Panc1 (cell line): ENCODE results near the gene CRYBG1. TPM values are rescaled to one million over a fixed set of nuclear protein-coding genes. Genes with fewer than 3 reads are reported as not detected.

Experiments
- ATAC-seq: fragments of 200-7000 bp; cut with Tn5 transposase; 2 replicates; pipeline ENCODE4 v1.9.1; 2020; ENCODE audit warnings: mild to moderate bottlenecking, moderate library complexity
- BruUV-seq: library from RNA; stranded (reverse); fragments of 400-500 nt; replicated peaks from 2 replicates; lab custom pipeline; 2021; lab: Mats Ljungman, UMichigan
- CTCF ChIA-PET: fragments of 300-600 bp; sonication (Branson Sonifier 250); formaldehyde crosslinking; loops from one replicate; lab custom pipeline; 2022; ENCODE audit warnings: antibody characterized with exemption; lab: Charles Lee
- POLR2A ChIA-PET: fragments of 300-600 bp; sonication (Branson Sonifier 250); formaldehyde crosslinking; loops from one replicate; lab custom pipeline; 2022; ENCODE audit warnings: antibody characterized with exemption; lab: Charles Lee
- DNase-seq: peaks from one replicate; pipeline ENCODE4 v3.0.0-alpha.2; 2010; ENCODE audit warnings: low read depth, low spot score
- H3K27ac ChIP-seq: 2 replicates; pipeline ENCODE4 v1.5.1; 2011; ENCODE audit warnings: mild to moderate bottlenecking, low read length, inconsistent platforms
- H3K27me3 ChIP-seq: fragments of 200-500 bp; sonication (Bioruptor generic); 2 replicates; pipeline ENCODE4 v1.6.0; 2014; ENCODE audit warnings: low read length, inconsistent platforms; ENCODE audit not compliant: control insufficient read depth, insufficient read depth
- H3K36me3 ChIP-seq: fragments of 200-500 bp; sonication (Bioruptor generic); 2 replicates; pipeline ENCODE4 v1.5.1; 2014; ENCODE audit warnings: inconsistent platforms, mild to moderate bottlenecking, low read length, moderate library complexity; ENCODE audit not compliant: control insufficient read depth, insufficient read depth
- H3K4me1 ChIP-seq: 2 replicates; pipeline ENCODE4 v1.5.1; 2011; ENCODE audit warnings: inconsistent platforms, mild to moderate bottlenecking, low read length, moderate library complexity; ENCODE audit not compliant: control insufficient read depth, insufficient read depth
- H3K4me3 ChIP-seq, 2 experiments: 2 replicates each; pipeline ENCODE4 v1.5.1; 2011 to 2012; ENCODE audit warnings: low read depth in 2 of 2, low read length in 2 of 2, mild to moderate bottlenecking in 2 of 2, inconsistent platforms in 1 of 2, moderate library complexity in 1 of 2
- H3K9me3 ChIP-seq: fragments of 200-500 bp; sonication (Bioruptor generic); 2 replicates; pipeline ENCODE4 v1.5.1; 2014; ENCODE audit warnings: low read depth, mild to moderate bottlenecking, inconsistent platforms, low read length, moderate library complexity; ENCODE audit not compliant: control insufficient read depth, insufficient read depth
- POLR2AphosphoS5 ChIP-seq: IDR thresholded peaks from 2 replicates; pipeline ENCODE4 v1.6.1; 2012; ENCODE audit warnings: mild to moderate bottlenecking, low read depth, low read length, moderate library complexity
- SIN3A ChIP-seq: IDR thresholded peaks from 2 replicates; pipeline ENCODE4 v1.6.1; 2012; ENCODE audit warnings: low read depth, mild to moderate bottlenecking, low read length, moderate library complexity, borderline replicate concordance; ENCODE audit not compliant: insufficient read depth
- TCF7L2 ChIP-seq: IDR thresholded peaks from 2 replicates; pipeline ENCODE4 v1.6.1; 2011; ENCODE audit warnings: mild to moderate bottlenecking, low read depth, low read length, inconsistent platforms
- in situ Hi-C: cut with HindIII; loops from 2 replicates; pipeline ENCODE4 v1.10.0; 2016; ENCODE audit warnings: low sequenced_read_pairs, low pct_unique_long_range_greater_than_20kb
- intact Hi-C: fragments of 100-400 bp; cut with micrococcal nuclease; formaldehyde crosslinking; loops from one replicate; pipeline ENCODE4 v1.10.0; 2022; ENCODE audit not compliant: unreplicated experiment
- total RNA-seq: library from RNA; stranded (reverse); gene quantifications from one replicate; pipeline ENCODE4 v1.2.1, GENCODE V29; 2021; ENCODE audit not compliant: unreplicated experiment
- TF ChIP-seq, protein P1 (sequence below): fragments of 450-650 bp; IDR thresholded peaks from 2 replicates; pipeline ENCODE4 v1.5.1; 2017; ENCODE audit warnings: mild to moderate bottlenecking
- TF ChIP-seq, protein P2 (sequence below), 2 experiments: IDR thresholded peaks; 2 replicates each; pipeline ENCODE4 v1.6.1; 2011 to 2012; ENCODE audit warnings: low read depth in 2 of 2, control low read depth in 1 of 2, low read length in 1 of 2, mild to moderate bottlenecking in 1 of 2, moderate library complexity in 1 of 2; ENCODE audit not compliant: insufficient read depth in 1 of 2

The CRYBG1 gene
- total RNA-seq, 1 experiment from 2014 or later, result 32.3 TPM

DNA sequence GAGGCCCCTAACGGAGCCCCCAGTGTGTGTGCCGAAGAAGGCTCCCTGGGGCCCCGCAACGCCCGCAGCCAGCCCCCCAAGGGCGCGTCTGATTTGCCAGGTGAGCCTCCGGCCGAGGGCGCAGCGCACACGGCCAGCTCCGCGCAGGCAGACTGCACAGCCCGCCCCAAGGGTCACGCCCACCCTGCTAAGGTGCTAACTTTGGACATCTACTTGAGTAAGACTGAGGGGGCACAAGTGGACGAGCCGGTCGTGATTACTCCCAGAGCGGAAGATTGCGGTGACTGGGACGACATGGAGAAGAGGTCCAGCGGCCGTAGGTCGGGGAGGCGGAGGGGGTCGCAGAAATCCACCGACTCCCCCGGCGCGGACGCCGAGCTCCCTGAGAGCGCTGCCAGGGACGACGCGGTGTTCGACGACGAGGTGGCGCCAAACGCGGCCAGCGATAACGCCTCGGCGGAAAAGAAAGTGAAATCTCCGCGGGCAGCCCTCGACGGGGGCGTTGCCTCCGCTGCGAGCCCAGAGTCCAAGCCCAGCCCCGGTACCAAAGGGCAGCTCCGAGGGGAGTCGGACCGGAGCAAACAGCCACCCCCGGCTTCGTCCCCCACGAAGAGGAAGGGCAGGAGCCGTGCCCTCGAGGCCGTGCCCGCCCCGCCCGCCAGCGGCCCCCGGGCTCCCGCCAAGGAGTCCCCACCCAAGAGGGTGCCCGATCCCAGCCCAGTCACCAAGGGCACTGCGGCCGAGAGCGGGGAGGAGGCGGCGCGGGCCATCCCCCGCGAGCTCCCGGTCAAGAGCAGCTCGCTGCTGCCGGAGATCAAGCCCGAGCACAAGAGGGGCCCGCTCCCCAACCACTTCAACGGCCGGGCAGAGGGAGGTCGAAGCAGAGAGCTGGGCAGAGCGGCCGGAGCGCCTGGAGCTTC, 151.8 kb downstream of the CRYBG1 start:
- Histone ChIP-seq H3K27ac (peak overlapping the region; percentile 97), H3K9me3 (no peaks in the 10 kb centered on the region), H3K27me3 (no peaks in the 10 kb centered on the region), H3K4me1 (peaks cover 37% of the 10 kb centered on the region), H3K36me3 (no peaks in the 10 kb centered on the region; the same call in 1 of the 2 replicates), H3K4me3 (peak overlapping the region; percentile 80 to 82)
- POLR2A ChIA-PET, result interaction anchor here (0.6 to 1.1 kb wide), 2 partner anchors 10 to 515 kb away, joined by 7 to 8 read pairs; no protein-coding TSS in a partner anchor
- ATAC-seq (peak; percentile 76), DNase-seq (no peak)
- CTCF ChIA-PET, result interaction anchor here (0.6 kb wide), 1 partner anchor 498 kb away, joined by 7 read pairs; no protein-coding TSS in a partner anchor
- BruUV-seq, result no TSS peak
- intact Hi-C loops (no loop called here), in situ Hi-C loops (no loop called here)
- TF ChIP-seq TCF7L2 (no peak), SIN3A (peak; percentile 76; the same call in 1 of the 2 replicates), POLR2AphosphoS5 (peak; percentile 31; the same call in 1 of the 2 replicates)
- TF ChIP-seq, protein P1, sequence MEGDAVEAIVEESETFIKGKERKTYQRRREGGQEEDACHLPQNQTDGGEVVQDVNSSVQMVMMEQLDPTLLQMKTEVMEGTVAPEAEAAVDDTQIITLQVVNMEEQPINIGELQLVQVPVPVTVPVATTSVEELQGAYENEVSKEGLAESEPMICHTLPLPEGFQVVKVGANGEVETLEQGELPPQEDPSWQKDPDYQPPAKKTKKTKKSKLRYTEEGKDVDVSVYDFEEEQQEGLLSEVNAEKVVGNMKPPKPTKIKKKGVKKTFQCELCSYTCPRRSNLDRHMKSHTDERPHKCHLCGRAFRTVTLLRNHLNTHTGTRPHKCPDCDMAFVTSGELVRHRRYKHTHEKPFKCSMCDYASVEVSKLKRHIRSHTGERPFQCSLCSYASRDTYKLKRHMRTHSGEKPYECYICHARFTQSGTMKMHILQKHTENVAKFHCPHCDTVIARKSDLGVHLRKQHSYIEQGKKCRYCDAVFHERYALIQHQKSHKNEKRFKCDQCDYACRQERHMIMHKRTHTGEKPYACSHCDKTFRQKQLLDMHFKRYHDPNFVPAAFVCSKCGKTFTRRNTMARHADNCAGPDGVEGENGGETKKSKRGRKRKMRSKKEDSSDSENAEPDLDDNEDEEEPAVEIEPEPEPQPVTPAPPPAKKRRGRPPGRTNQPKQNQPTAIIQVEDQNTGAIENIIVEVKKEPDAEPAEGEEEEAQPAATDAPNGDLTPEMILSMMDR, result peak; percentile 59
- TF ChIP-seq, protein P2, sequence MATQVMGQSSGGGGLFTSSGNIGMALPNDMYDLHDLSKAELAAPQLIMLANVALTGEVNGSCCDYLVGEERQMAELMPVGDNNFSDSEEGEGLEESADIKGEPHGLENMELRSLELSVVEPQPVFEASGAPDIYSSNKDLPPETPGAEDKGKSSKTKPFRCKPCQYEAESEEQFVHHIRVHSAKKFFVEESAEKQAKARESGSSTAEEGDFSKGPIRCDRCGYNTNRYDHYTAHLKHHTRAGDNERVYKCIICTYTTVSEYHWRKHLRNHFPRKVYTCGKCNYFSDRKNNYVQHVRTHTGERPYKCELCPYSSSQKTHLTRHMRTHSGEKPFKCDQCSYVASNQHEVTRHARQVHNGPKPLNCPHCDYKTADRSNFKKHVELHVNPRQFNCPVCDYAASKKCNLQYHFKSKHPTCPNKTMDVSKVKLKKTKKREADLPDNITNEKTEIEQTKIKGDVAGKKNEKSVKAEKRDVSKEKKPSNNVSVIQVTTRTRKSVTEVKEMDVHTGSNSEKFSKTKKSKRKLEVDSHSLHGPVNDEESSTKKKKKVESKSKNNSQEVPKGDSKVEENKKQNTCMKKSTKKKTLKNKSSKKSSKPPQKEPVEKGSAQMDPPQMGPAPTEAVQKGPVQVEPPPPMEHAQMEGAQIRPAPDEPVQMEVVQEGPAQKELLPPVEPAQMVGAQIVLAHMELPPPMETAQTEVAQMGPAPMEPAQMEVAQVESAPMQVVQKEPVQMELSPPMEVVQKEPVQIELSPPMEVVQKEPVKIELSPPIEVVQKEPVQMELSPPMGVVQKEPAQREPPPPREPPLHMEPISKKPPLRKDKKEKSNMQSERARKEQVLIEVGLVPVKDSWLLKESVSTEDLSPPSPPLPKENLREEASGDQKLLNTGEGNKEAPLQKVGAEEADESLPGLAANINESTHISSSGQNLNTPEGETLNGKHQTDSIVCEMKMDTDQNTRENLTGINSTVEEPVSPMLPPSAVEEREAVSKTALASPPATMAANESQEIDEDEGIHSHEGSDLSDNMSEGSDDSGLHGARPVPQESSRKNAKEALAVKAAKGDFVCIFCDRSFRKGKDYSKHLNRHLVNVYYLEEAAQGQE (IDR thresholded peaks at IDR 0.05; ENCODE audit: insufficient read depth in 1 of 2, low read depth in 2 of 2, low read length in 1 of 2), result no peak

DNA sequence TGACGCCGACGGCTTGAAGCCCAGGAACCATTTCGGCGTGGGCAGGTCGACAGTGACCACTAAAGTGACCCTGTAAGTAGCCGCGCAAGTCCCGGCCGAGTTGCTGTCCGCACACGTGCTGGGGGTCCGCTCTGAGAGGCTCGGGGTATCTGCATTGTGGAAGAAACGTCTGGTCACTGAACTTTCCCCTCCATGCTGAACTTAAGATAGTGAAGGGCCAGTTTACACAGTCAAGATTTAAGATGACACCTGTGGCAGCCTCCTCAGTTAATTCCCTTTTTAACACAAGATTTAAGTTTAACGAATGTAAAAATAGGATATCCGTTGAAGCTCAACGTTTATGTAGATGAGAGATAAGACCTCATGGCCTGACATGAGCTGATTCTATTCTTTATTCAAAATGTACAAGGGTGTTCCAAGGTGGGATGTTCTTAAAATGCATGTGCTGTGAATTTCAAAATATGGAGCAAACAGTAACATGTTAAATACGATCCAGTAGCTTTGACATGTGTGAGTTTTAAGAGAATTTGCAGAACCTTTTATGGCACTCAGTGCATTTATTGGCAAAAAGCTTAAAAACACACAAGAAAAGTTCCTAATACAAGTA, 152.6 kb downstream of the CRYBG1 start:
- in situ Hi-C loops, result no loop called here
- POLR2A ChIA-PET, result interaction anchor here (0.6 to 1.1 kb wide), 2 partner anchors 9 to 514 kb away, joined by 7 to 8 read pairs; no protein-coding TSS in a partner anchor
- Histone ChIP-seq H3K27ac (peak overlapping the region; percentile 97), H3K9me3 (no peaks in the 10 kb centered on the region), H3K4me1 (peaks cover 41% of the 10 kb centered on the region), H3K4me3 (peak overlapping the region; percentile 80 to 82), H3K27me3 (no peaks in the 10 kb centered on the region), H3K36me3 (no peaks in the 10 kb centered on the region; the same call in 1 of the 2 replicates)
- no peak; the same call in 1 of the 2 replicates for ATAC-seq
- intact Hi-C loops, result no loop called here
- DNase-seq, result no peak
- TF ChIP-seq, protein P1, result no peak
- no peak for TF ChIP-seq TCF7L2
- TF ChIP-seq, protein P2 (IDR thresholded peaks at IDR 0.05; ENCODE audit: insufficient read depth in 1 of 2, low read depth in 2 of 2, low read length in 1 of 2), result 0 out of 4 replicates have a peak, but pooled peaks of 1 of the 2 experiments have one; percentile 38
- no peak for TF ChIP-seq POLR2AphosphoS5
- CTCF ChIA-PET, result no interaction called here
- BruUV-seq, result no TSS peak
